Activated B cell treated with CpG ODN at 0.5 μM for 24 hours (primary cell): ENCODE data around the gene PDRG1. TPM values are rescaled to one million over a fixed set of nuclear protein-coding genes. Genes with fewer than 3 reads are reported as not detected.

Experiments
- ATAC-seq: fragments of 200-7000 bp; cut with Tn5 transposase; one replicate; pipeline ENCODE4 v1.10.0; 2021; ENCODE audit warnings: low read depth, mild to moderate bottlenecking, moderate library complexity
- CTCF ChIA-PET: fragments of 350-600 bp; sonication (Branson Sonifier 250); formaldehyde crosslinking; loops from one replicate; lab custom pipeline; 2021; ENCODE audit warnings: antibody characterized with exemption; lab: Charles Lee
- POLR2A ChIA-PET: fragments of 350-600 bp; sonication (Branson Sonifier 250); formaldehyde crosslinking; loops from one replicate; lab custom pipeline; 2021; ENCODE audit warnings: antibody characterized with exemption; lab: Charles Lee
- DNase-seq: peaks from one replicate; pipeline ENCODE4 v3.0.0; 2022
- H3K27ac Mint-ChIP-seq: one replicate; pipeline ENCODE4 v1.8.0; 2020; ENCODE audit warnings: mixed read lengths
- H3K27me3 Mint-ChIP-seq: one replicate; pipeline ENCODE4 v1.8.0; 2021; ENCODE audit warnings: mixed read lengths
- H3K36me3 Mint-ChIP-seq: one replicate; pipeline ENCODE4 v1.8.0; 2021; ENCODE audit warnings: low read depth, mixed read lengths
- H3K4me1 Mint-ChIP-seq: one replicate; pipeline ENCODE4 v1.8.0; 2021; ENCODE audit warnings: mixed read lengths
- H3K4me3 Mint-ChIP-seq: one replicate; pipeline ENCODE4 v1.8.0; 2020; ENCODE audit warnings: mild to moderate bottlenecking, mixed read lengths
- H3K9me3 Mint-ChIP-seq: one replicate; pipeline ENCODE4 v1.8.0; 2020; ENCODE audit warnings: mixed read lengths
- intact Hi-C: fragments of 100-400 bp; cut with micrococcal nuclease; formaldehyde crosslinking; loops from one replicate; pipeline ENCODE4 v1.15.1; 2024
- total RNA-seq: library from RNA; stranded (reverse); gene quantifications from 2 replicates; pipeline ENCODE4 v1.2.3, GENCODE V29; 2022
- TF ChIP-seq, protein P1 (sequence below): fragments of 200-600 bp; IDR thresholded peaks from one replicate; pipeline ENCODE4 v1.8.0; 2022; ENCODE audit warnings: antibody characterized with exemption, mild to moderate bottlenecking

The PDRG1 gene
- total RNA-seq, 1 donor from 2014 or later, result 16.4 TPM

DNA sequence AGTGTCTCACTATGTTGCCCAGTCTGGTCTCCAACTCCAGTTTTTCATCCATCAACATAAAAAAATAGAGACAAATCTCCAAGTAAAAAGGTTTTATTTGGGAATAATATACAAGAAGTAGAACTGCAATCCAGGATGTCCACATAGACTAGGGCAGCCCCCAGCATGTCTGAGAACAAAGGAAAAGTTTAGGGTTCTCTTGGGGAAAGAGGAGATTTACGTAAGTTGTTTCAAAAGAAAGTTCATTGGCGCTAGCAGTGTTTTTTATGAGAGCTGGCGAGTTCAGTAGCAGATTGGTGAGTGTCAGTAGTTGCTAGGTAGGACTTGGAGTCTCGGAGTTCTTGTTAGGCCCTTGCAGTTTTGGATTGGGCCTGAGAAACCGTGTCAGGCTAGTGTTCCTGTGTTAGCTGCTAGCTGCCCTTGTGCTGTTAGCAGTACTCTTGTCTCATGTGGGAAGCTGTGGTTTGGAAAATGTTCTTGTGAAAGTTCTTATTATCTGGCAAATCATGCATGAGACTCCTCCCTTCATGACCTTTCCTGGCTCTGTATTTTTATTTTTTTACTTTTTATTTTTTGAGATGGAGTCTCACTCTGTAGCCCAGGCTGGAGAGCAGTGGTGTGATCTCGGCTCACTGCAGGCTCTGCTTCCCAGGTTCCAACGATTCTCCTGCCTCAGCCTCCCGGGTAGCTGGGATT, 56.7 kb downstream of the PDRG1 start:
- H3K27me3 Mint-ChIP-seq, result no peaks in the 10 kb centered on the region
- ChIA-PET CTCF (interaction anchor here (1.4 kb wide), 1 partner anchor 57 kb away, joined by 4 read pairs; the partner anchor contains the start of gene PDRG1), POLR2A (interaction anchor here (0.7 to 1.8 kb wide), 8 partner anchors 13 to 215 kb away, joined by 3 to 14 read pairs (median 4); partner anchors contain the start of genes PDRG1 and TM9SF4)
- TF ChIP-seq, protein P1, sequence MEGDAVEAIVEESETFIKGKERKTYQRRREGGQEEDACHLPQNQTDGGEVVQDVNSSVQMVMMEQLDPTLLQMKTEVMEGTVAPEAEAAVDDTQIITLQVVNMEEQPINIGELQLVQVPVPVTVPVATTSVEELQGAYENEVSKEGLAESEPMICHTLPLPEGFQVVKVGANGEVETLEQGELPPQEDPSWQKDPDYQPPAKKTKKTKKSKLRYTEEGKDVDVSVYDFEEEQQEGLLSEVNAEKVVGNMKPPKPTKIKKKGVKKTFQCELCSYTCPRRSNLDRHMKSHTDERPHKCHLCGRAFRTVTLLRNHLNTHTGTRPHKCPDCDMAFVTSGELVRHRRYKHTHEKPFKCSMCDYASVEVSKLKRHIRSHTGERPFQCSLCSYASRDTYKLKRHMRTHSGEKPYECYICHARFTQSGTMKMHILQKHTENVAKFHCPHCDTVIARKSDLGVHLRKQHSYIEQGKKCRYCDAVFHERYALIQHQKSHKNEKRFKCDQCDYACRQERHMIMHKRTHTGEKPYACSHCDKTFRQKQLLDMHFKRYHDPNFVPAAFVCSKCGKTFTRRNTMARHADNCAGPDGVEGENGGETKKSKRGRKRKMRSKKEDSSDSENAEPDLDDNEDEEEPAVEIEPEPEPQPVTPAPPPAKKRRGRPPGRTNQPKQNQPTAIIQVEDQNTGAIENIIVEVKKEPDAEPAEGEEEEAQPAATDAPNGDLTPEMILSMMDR, result no peak
- peak overlapping the region; percentile 86 for H3K27ac Mint-ChIP-seq
- no peaks in the 10 kb centered on the region for H3K9me3 Mint-ChIP-seq
- DNase-seq (peak; percentile 25), ATAC-seq (peak; percentile 100)
- intact Hi-C loops, result loop anchor here (1.0 to 5.0 kb wide), 4 partner anchors 15 to 145 kb away; partner anchors contain the start of gene PDRG1
- H3K4me1 Mint-ChIP-seq, result peaks cover 15% of the 10 kb centered on the region
- H3K4me3 Mint-ChIP-seq, result peak overlapping the region; percentile 28
- H3K36me3 Mint-ChIP-seq, result no peaks in the 10 kb centered on the region

Other genes starting within 250 kb of the PDRG1 start
- gene BCL2L1, start 229.2 kb downstream of the PDRG1 start, total RNA-seq, result 53.4 and 60.4 TPM in 2 replicates
- gene TPX2, start 212.8 kb downstream of the PDRG1 start, total RNA-seq, result 2.2 and 2.8 TPM in 2 replicates
- not detected in 2 replicates for gene MYLK2, start 132.7 kb downstream of the PDRG1 start, total RNA-seq
- not detected in 2 replicates for gene FOXS1, start 106.4 kb downstream of the PDRG1 start, total RNA-seq
- gene DUSP15, start 81.5 kb downstream of the PDRG1 start, total RNA-seq, result 25.0 and 26.9 TPM in 2 replicates
- gene TTLL9, start 81.4 kb downstream of the PDRG1 start, total RNA-seq, result 0.60 and 0.61 TPM in 2 replicates
- gene XKR7, start 16.1 kb upstream of the PDRG1 start, total RNA-seq, result 0.04 and 0.12 TPM in 2 replicates
- 0.11 and 0.20 TPM in 2 replicates for gene CCM2L, start 58.4 kb upstream of the PDRG1 start, total RNA-seq
- 183 TPM in 2 replicates for gene HCK, start 100.2 kb upstream of the PDRG1 start, total RNA-seq
- 41.9 and 48.1 TPM in 2 replicates for gene TM9SF4, start 157.7 kb upstream of the PDRG1 start, total RNA-seq